Gastroesophageal sphincter (tissue), 4 donors: ENCODE measurements around the gene GAMT. TPM values are rescaled to one million over a fixed set of nuclear protein-coding genes. Genes with fewer than 3 reads are reported as not detected.
"Not testable (repeated sequence)": the region's sequence is repeated elsewhere in the genome, so short reads cannot be mapped to it uniquely, and the experiment has no call there.

ENCODE experiments used
- ATAC-seq: fragments of 150-250 bp; one replicate; pipeline ENCODE4 v1.9.1; 2016; ENCODE audit warnings: mild to moderate bottlenecking, moderate library complexity
- H3K27ac ChIP-seq, 4 donors: fragments of 200-600 bp; sonication (generic) in 3 of 4; 1 replicate in 3 of 4; 2 replicates in 1 of 4; pipeline ENCODE4 v1.5.1; 2016 to 2019
- H3K27me3 ChIP-seq: fragments of 200-600 bp; sonication (generic); one replicate; pipeline ENCODE4 v1.5.1; 2019
- H3K36me3 ChIP-seq, 2 donors: fragments of 200-600 bp; sonication (generic); one replicate each; pipeline ENCODE4 v1.5.1; 2019; ENCODE audit warnings: control low read depth in 1 of 2
- H3K4me1 ChIP-seq, 3 donors: fragments of 200-600 bp; sonication (generic); 1 replicate in 2 of 3; 2 replicates in 1 of 3; pipeline ENCODE4 v1.5.1; 2016 to 2019; ENCODE audit warnings: control low read depth in 2 of 3
- H3K4me3 ChIP-seq, 2 donors: fragments of 200-600 bp; sonication (generic); one replicate each; pipeline ENCODE4 v1.5.1; 2019; ENCODE audit warnings: mild to moderate bottlenecking in 1 of 2, moderate library complexity in 1 of 2
- H3K9me3 ChIP-seq, 3 donors: fragments of 200-600 bp; sonication (generic); one replicate each; pipeline ENCODE4 v1.5.1; 2017 to 2019; ENCODE audit warnings: control low read depth in 2 of 3
- EP300 ChIP-seq: sonication (generic); formaldehyde crosslinking; IDR thresholded peaks from one replicate; pipeline ENCODE4 v1.6.1; 2017; ENCODE audit warnings: antibody characterized with exemption, mild to moderate bottlenecking
- POLR2A ChIP-seq, 2 donors: fragments of 450-650 bp; IDR thresholded peaks; one replicate each; pipeline ENCODE4 v1.6.1; 2017; ENCODE audit warnings: antibody characterized with exemption in 2 of 2, mild to moderate bottlenecking in 2 of 2, moderate library complexity in 1 of 2
- POLR2AphosphoS5 ChIP-seq: sonication (generic); formaldehyde crosslinking; IDR thresholded peaks from one replicate; pipeline ENCODE4 v1.6.1; 2017; ENCODE audit warnings: antibody characterized with exemption
- WGBS, 2 donors: methylation state at CpG; one replicate each; pipeline ENCODE4 v1.1.5; 2018; ENCODE audit warnings: low coverage in 1 of 2; 5-methylcytosine and 5-hydroxymethylcytosine counted together
- total RNA-seq, 4 donors: library from RNA; depleted of rRNA; stranded (reverse); fragments of >200 nt; gene quantifications; one replicate each; pipeline ENCODE4 v1.1.0, GENCODE V29; 2016
- TF ChIP-seq, protein P1 (sequence below), 4 experiments: fragments of 200-600 bp in 2 of 4; fragments of 450-650 bp in 2 of 4; sonication (generic) in 1 of 4; IDR thresholded peaks; one replicate each; pipeline ENCODE4 v1.5.1; 2017 to 2019; ENCODE audit warnings: antibody characterized with exemption in 4 of 4, mild to moderate bottlenecking in 2 of 4, moderate library complexity in 2 of 4

GAMT gene
- total RNA-seq, 4 donors from 2014 or later: 10.4 to 14.7 (median 10.9) TPM

DNA sequence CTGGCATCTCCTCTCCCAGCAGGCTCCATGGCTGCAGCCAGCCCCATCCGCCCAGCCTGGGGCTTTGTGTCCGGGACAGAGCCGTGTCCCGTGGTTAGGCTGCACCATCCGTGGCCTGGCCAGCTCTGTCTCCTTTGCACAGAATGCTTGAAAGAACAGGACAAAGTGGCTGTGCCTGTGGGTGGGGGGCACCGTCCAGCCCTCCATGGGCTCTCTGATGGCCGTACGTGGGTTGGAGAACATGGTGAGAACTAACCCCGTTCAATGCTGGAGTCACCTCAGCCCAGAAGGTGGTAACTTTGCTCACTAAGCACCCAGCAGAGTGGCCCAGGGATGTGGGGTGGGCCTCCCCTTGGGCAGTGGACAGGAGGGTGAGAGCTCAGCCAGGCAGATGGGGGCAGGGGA, 39.7 kb upstream of the GAMT start:
- Histone ChIP-seq H3K27me3 (peaks cover 13% of the 10 kb centered on the region), H3K4me3 (no peak overlapping the region), H3K4me1 (peaks cover 0 to 47% (median 23%) of the 10 kb centered on the region in 3 donors), H3K9me3 (no peaks in the 10 kb centered on the region), H3K36me3 (peaks cover 0 to 47% of the 10 kb centered on the region in 2 donors), H3K27ac (no peak overlapping the region)
- WGBS, 2 donors: no CpG with 5 or more reads among the region's 9 CpGs
- ATAC-seq: no peak
- no peak for TF ChIP-seq POLR2A (IDR thresholded peaks at IDR 0.05)
- TF ChIP-seq POLR2AphosphoS5: no peak
- no peak for TF ChIP-seq EP300
- TF ChIP-seq, protein P1, sequence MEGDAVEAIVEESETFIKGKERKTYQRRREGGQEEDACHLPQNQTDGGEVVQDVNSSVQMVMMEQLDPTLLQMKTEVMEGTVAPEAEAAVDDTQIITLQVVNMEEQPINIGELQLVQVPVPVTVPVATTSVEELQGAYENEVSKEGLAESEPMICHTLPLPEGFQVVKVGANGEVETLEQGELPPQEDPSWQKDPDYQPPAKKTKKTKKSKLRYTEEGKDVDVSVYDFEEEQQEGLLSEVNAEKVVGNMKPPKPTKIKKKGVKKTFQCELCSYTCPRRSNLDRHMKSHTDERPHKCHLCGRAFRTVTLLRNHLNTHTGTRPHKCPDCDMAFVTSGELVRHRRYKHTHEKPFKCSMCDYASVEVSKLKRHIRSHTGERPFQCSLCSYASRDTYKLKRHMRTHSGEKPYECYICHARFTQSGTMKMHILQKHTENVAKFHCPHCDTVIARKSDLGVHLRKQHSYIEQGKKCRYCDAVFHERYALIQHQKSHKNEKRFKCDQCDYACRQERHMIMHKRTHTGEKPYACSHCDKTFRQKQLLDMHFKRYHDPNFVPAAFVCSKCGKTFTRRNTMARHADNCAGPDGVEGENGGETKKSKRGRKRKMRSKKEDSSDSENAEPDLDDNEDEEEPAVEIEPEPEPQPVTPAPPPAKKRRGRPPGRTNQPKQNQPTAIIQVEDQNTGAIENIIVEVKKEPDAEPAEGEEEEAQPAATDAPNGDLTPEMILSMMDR (IDR thresholded peaks at IDR 0.05): no peak

DNA sequence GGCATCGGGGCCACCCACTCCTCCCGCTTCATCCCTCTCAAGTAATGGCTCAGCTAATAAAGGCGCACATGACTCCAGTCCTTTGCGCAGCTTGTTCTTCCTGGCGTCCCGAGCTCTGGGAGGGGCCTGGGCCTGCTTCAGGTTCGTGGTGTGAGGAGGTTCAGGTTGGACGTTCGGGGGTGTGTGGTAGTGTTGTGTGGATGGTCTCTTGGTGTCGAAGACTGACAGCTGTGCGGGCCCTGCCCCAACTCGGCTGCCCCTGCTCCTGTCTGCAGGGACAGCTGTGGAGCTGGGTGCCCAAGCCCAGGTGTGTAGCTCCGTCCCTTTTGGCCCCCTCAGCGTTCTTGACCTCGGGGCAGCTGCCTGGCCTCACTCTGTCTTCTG, 39.1 kb upstream of the GAMT start:
- Histone ChIP-seq H3K27ac (no peak overlapping the region), H3K4me1 (peaks cover 0 to 41% (median 17%) of the 10 kb centered on the region in 3 donors), H3K27me3 (peaks cover 6% of the 10 kb centered on the region), H3K4me3 (no peak overlapping the region), H3K36me3 (peaks cover 0 to 53% of the 10 kb centered on the region in 2 donors), H3K9me3 (no peaks in the 10 kb centered on the region)
- TF ChIP-seq POLR2A (IDR thresholded peaks at IDR 0.05) (no peak), POLR2AphosphoS5 (no peak), EP300 (no peak)
- TF ChIP-seq, protein P1 (IDR thresholded peaks at IDR 0.05): no peak
- no peak for ATAC-seq
- no CpG with 5 or more reads among the region's 15 CpGs for WGBS, 2 donors

DNA sequence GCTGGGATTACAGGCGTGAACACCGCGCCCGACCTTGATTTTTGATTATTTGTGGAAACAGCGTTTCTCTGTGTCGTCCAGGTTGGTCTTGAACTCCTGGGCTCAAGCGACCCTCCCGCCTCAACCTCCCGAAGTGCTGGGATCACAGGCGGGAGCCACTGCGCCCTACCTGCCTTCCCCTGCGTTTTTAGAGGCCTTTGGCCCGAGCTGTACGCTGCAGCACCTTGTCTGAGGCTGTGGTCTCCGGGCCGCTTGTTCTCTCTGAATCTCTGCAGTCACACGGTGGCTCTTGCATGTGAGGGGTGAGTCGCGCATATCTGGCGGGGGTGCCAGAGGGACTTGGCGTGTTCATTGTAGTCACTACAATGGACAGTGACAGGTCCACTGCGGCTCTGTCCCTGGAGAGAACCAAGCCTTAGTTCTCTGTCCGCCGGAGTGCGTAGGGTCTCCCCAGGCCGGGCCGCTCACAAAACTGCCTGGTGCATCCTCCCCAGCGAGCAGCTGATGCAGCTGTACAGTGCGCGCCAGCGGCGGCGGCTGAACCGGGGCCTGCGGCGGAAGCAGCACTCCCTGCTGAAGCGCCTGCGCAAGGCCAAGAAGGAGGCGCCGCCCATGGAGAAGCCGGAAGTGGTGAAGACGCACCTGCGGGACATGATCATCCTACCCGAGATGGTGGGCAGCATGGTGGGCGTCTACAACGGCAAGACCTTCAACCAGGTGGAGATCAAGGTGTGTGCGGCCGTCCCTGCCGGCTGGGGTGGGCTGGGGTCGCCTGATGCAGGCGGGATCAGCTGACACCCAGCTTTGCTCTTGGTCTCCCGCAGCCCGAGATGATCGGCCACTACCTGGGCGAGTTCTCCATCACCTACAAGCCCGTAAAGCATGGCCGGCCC, 38.4 kb upstream of the GAMT start:
- not testable (repeated sequence) for ATAC-seq
- WGBS, 2 donors: 77% methylated on average over 8 of the region's 57 CpGs; no CpG with 5 or more reads in 1 of the 2 donors

DNA sequence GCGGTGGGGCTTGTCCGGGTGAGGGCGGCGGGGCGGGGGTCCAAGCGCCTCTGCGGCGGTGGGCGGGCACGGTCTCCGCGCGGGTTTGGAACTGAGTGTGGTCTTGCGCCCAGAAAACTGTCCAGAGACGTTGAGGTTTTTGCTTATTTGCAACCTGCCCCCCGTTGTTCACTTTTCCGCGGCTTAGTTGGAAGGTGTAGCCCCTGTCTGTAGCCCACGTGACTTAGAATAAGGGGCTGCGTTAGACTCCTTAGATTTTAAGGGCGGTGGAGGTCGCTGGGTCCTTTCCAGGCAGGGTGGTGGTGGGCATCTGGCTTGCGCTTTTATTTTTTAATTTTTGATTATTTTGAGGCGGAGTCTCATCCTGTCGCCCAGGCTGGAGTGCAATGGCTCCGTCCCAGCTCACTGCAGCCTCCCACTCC, 37.6 kb upstream of the GAMT start:
- no peaks in the 10 kb centered on the region for H3K27me3 ChIP-seq
- peak overlapping the region; percentile 75 to 92 for H3K4me3 ChIP-seq
- no peaks in the 10 kb centered on the region for H3K9me3 ChIP-seq
- 0 to 2% methylated on average over 7 to 8 of the region's 26 CpGs for WGBS, 2 donors
- no peak for ATAC-seq
- H3K27ac ChIP-seq: peak overlapping the region; percentile 54 to 90 (median 88)
- no peak for TF ChIP-seq POLR2A (IDR thresholded peaks at IDR 0.05)
- peaks cover 0 to 31% (median 8%) of the 10 kb centered on the region in 3 donors for H3K4me1 ChIP-seq
- H3K36me3 ChIP-seq: peaks cover 0 to 68% of the 10 kb centered on the region in 2 donors

More for the DNA sequence above, 38.4 kb upstream of the GAMT start:
- not testable (repeated sequence) for H3K9me3 ChIP-seq, H3K27me3 ChIP-seq
- peak overlapping the region in 2 of 4 donors; percentile 87 to 90 for H3K27ac ChIP-seq
- peak overlapping the region; percentile 75 to 92 for H3K4me3 ChIP-seq
- peaks cover 0 to 34% (median 10%) of the 10 kb centered on the region in 3 donors for H3K4me1 ChIP-seq
- H3K36me3 ChIP-seq: peaks cover 0 to 60% of the 10 kb centered on the region in 2 donors

DNA sequence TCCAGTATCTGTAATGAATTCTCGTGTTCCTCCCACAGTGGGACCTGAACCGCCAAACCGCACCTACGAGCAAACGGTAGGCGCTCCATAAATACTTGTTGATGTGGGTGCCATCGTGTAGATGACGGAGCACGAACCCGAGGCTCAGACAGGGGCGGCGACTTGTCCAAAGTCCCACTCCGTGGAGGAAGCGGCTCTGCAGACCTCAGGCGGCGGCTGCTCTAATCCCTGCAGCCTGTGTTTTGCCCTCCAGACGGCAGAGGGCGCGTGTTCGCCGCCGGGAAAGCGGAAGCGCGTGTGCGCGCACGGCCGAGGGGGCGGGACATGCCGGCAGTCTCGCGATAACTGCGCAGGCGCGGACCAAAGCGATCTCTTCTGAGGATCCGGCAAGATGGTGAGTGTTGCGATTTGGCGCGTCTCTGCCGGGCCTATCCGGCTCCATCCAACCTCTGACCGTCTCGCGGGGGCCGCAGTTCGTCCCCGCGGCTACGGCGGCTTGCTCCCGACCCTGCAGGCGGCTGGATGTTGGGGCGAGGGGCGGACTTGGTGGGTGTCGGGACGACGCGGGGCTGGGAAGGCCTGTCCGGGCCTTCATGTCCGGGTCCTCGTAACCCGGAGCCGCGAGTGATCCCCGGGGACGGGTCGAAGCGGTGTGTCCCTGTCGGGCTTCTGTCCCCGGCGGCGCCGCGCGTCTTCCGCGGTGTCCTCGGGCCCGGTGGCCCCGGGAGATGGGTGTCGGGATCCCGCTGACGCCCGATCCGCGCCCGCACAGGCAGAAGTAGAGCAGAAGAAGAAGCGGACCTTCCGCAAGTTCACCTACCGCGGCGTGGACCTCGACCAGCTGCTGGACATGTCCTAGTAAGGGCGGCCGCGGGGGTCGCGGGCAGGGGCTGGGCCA, 36.9 kb upstream of the GAMT start, which contains the start of gene RPS15:
Gene RPS15, plus strand, starts transcription at position 362 of the 898 bp plus-strand sequence. Its CDS starts 30 bp downstream, at position 392.
- peak; percentile 93 for ATAC-seq
- no peaks in the 10 kb centered on the region for H3K27me3 ChIP-seq
- H3K36me3 ChIP-seq: peaks cover 0 to 73% of the 10 kb centered on the region in 2 donors
- H3K4me3 ChIP-seq: peak within 1 kb of the TSS; percentile 75 to 92
- no CpG with 5 or more reads among the region's 100 CpGs for WGBS, 2 donors
- H3K4me1 ChIP-seq: peaks cover 0 to 31% (median 8%) of the 10 kb centered on the region in 3 donors
- TF ChIP-seq POLR2A (IDR thresholded peaks at IDR 0.05) (peak; percentile 89 to 93), EP300 (no peak), POLR2AphosphoS5 (peak; percentile 97)
- TF ChIP-seq, protein P1 (IDR thresholded peaks at IDR 0.05): peak in 3 of 4 experiments; percentile 94 to 98 (median 94)
- H3K27ac ChIP-seq: peak within 1 kb of the TSS; percentile 54 to 90 (median 88)
- no peaks in the 10 kb centered on the region for H3K9me3 ChIP-seq
